Measurements from ENCODE around the gene MMS22L.
A peak's percentile ranks its signal among the peaks of the same experiment; 100 is the strongest.

Gene MMS22L

GRCh38 chr6:97293198-97293696 is 10.2 kb upstream of the MMS22L start:
- H3K36me3 ChIP-seq, result no peaks in the 10 kb centered on the region
- no peak for DNase-seq
- peaks cover 0 to 3% of the 10 kb centered on the region in 2 donors for H3K27me3 ChIP-seq
- no peak for TF ChIP-seq CTCF (IDR thresholded peaks at IDR 0.05)
- H3K9me3 ChIP-seq, result no peaks in the 10 kb centered on the region
- H3K4me1 ChIP-seq, result no peaks in the 10 kb centered on the region
- intact Hi-C loops (cut with DNase I; ENCODE audit: low total_unique reads), result no loop called here
- no peak overlapping the region for H3K4me3 ChIP-seq
- no peak overlapping the region for H3K27ac ChIP-seq

GRCh38 chr6:97292671-97293070 is 9.7 kb upstream of the MMS22L start:
- Histone ChIP-seq H3K36me3 (no peaks in the 10 kb centered on the region), H3K4me1 (no peaks in the 10 kb centered on the region), H3K9me3 (no peaks in the 10 kb centered on the region), H3K4me3 (no peak overlapping the region), H3K27ac (no peak overlapping the region), H3K27me3 (peaks cover 0 to 3% of the 10 kb centered on the region in 2 donors)
- TF ChIP-seq CTCF (IDR thresholded peaks at IDR 0.05), result no peak
- intact Hi-C loops (cut with DNase I; ENCODE audit: low total_unique reads), result no loop called here
- no peak for DNase-seq

GRCh38 chr6:97291896-97292295 is 8.9 kb upstream of the MMS22L start:
- Histone ChIP-seq H3K4me3 (no peak overlapping the region), H3K27ac (no peak overlapping the region), H3K9me3 (no peaks in the 10 kb centered on the region), H3K36me3 (no peaks in the 10 kb centered on the region), H3K4me1 (no peaks in the 10 kb centered on the region), H3K27me3 (peaks cover 0 to 3% of the 10 kb centered on the region in 2 donors)
- intact Hi-C loops (cut with DNase I; ENCODE audit: low total_unique reads), result no loop called here
- no peak for DNase-seq
- TF ChIP-seq CTCF (IDR thresholded peaks at IDR 0.05), result no peak

- H3K9me3 ChIP-seq, result no peaks in the 10 kb centered on the region
- H3K4me3 ChIP-seq, result no peak overlapping the region
- H3K36me3 ChIP-seq, result no peaks in the 10 kb centered on the region
- TF ChIP-seq CTCF (IDR thresholded peaks at IDR 0.05), result no peak
- H3K27ac ChIP-seq, result no peak overlapping the region
- H3K27me3 ChIP-seq, result peaks cover 0 to 3% of the 10 kb centered on the region in 2 donors
- intact Hi-C loops (cut with DNase I; ENCODE audit: low total_unique reads), result no loop called here
- DNase-seq, result no peak
- no peaks in the 10 kb centered on the region for H3K4me1 ChIP-seq
Measured at GRCh38 chr6:97289332-97289731, 6.3 kb upstream of the MMS22L start.

- no peaks in the 10 kb centered on the region for H3K27me3 ChIP-seq
- H3K36me3 ChIP-seq, result no peaks in the 10 kb centered on the region
- no peak for DNase-seq
- no peaks in the 10 kb centered on the region for H3K9me3 ChIP-seq
- intact Hi-C loops (cut with DNase I; ENCODE audit: low total_unique reads), result no loop called here
- peaks cover 0 to 3% (median 0%) of the 10 kb centered on the region in 4 donors for H3K4me1 ChIP-seq
- H3K27ac ChIP-seq, result no peak overlapping the region
- no peak overlapping the region for H3K4me3 ChIP-seq
- TF ChIP-seq CTCF (IDR thresholded peaks at IDR 0.05), result no peak
Measured at GRCh38 chr6:97288188-97288587, 5.2 kb upstream of the MMS22L start.

- H3K27ac ChIP-seq, result peak overlapping the region; percentile 67 to 73
- intact Hi-C loops (cut with DNase I; ENCODE audit: low total_unique reads), result loop anchor here (5.0 kb wide), 1 partner anchor 760 kb away; the partner anchor contains the start of gene UFL1
Measured at GRCh38 chr6:97282238-97282725, 734 bp downstream of the MMS22L start.

More at GRCh38 chr6:97282238-97282725, 734 bp downstream of the MMS22L start:
- no peaks in the 10 kb centered on the region for H3K9me3 ChIP-seq
- peaks cover 0 to 9% (median 2%) of the 10 kb centered on the region in 4 donors for H3K4me1 ChIP-seq
- H3K27me3 ChIP-seq, result no peaks in the 10 kb centered on the region
- TF ChIP-seq CTCF (IDR thresholded peaks at IDR 0.05), result no peak
- peaks cover 0 to 4% (median 0%) of the 10 kb centered on the region in 3 donors for H3K36me3 ChIP-seq
- peak overlapping the region; percentile 94 for H3K4me3 ChIP-seq
- DNase-seq, result no peak
